ENCODE results near the gene EPG5. TPM values are rescaled to one million over a fixed set of nuclear protein-coding genes. Genes with fewer than 3 reads are reported as not detected.

The EPG5 gene
- total RNA-seq, 1 experiment from 2014 or later = 16.1 TPM

GRCh38 chr18:45861926-45862325, 105.2 kb downstream of the EPG5 start:
- TF ChIP-seq, protein P1, sequence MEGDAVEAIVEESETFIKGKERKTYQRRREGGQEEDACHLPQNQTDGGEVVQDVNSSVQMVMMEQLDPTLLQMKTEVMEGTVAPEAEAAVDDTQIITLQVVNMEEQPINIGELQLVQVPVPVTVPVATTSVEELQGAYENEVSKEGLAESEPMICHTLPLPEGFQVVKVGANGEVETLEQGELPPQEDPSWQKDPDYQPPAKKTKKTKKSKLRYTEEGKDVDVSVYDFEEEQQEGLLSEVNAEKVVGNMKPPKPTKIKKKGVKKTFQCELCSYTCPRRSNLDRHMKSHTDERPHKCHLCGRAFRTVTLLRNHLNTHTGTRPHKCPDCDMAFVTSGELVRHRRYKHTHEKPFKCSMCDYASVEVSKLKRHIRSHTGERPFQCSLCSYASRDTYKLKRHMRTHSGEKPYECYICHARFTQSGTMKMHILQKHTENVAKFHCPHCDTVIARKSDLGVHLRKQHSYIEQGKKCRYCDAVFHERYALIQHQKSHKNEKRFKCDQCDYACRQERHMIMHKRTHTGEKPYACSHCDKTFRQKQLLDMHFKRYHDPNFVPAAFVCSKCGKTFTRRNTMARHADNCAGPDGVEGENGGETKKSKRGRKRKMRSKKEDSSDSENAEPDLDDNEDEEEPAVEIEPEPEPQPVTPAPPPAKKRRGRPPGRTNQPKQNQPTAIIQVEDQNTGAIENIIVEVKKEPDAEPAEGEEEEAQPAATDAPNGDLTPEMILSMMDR (conservative IDR thresholded peaks at IDR 0.05) = no peak
- H3K4me1 ChIP-seq (ENCODE audit: insufficient read depth, low read length) = no peaks in the 10 kb centered on the region
- no peak overlapping the region for H3K4me2 ChIP-seq (ENCODE audit: insufficient read depth, insufficient read length, low read length)
- peaks cover 17 to 79% (median 58%) of the 10 kb centered on the region in 3 experiments; a peak in 6 of 7 replicates for H3K36me3 Mint-ChIP-seq (ENCODE audit: insufficient read depth in 1 of 3, low read depth in 3 of 3)
- no peak overlapping the region for H2BK5ac ChIP-seq (ENCODE audit: insufficient read length, low read length)
- H3K27ac ChIP-seq (ENCODE audit: insufficient read length, low read depth, low read length) = no peak overlapping the region
- no peak overlapping the region for H3K4ac ChIP-seq (ENCODE audit: low read depth, low read length)
- no peak overlapping the region; a peak in 1 of 7 replicates for H3K27ac Mint-ChIP-seq
- peaks cover 0 to 3% of the 10 kb centered on the region in 2 experiments; a peak in 1 of 5 replicates for H3K9me3 Mint-ChIP-seq
- H3K56ac ChIP-seq (ENCODE audit: insufficient read length, low read depth, low read length) = no peak overlapping the region
- no peak overlapping the region for H2BK20ac ChIP-seq (ENCODE audit: low read depth, low read length, poor library complexity, severe bottlenecking)
- no peaks in the 10 kb centered on the region for H3K79me1 ChIP-seq (ENCODE audit: insufficient read depth, low read depth, low read length, poor library complexity, severe bottlenecking)
- H3K27me3 ChIP-seq (ENCODE audit: insufficient read depth, low read length) = no peaks in the 10 kb centered on the region
- H3K23me2 ChIP-seq (ENCODE audit: insufficient read length, low read depth, low read length, poor library complexity, severe bottlenecking) = no peaks in the 10 kb centered on the region
- no peak overlapping the region for H3T11ph ChIP-seq (ENCODE audit: low read length)
- no peak overlapping the region for H2AK5ac ChIP-seq (ENCODE audit: insufficient read length, low read length)
- no peak overlapping the region for H2BK120ac ChIP-seq (ENCODE audit: low read depth, low read length, poor library complexity, severe bottlenecking)
- H2BK15ac ChIP-seq (ENCODE audit: low read depth, low read length) = no peak overlapping the region
- no peak overlapping the region for H2BK12ac ChIP-seq (ENCODE audit: insufficient read length, low read depth, low read length)
- H3K27me3 Mint-ChIP-seq (ENCODE audit: low read depth) = no peaks in the 10 kb centered on the region
- H3K14ac ChIP-seq (ENCODE audit: insufficient read depth, low read length) = no peak overlapping the region
- no peaks in the 10 kb centered on the region for H3K79me2 ChIP-seq (ENCODE audit: insufficient read depth, low read length)
- no peak overlapping the region for H3K23ac ChIP-seq (ENCODE audit: insufficient read length, low read depth, low read length)
- no peak overlapping the region for H2AFZ ChIP-seq (ENCODE audit: low read length)
- no peaks in the 10 kb centered on the region for H3K4me1 Mint-ChIP-seq
- no peaks in the 10 kb centered on the region for H4K20me1 ChIP-seq (ENCODE audit: control insufficient read depth, insufficient read depth, insufficient read length)
- WGBS (ENCODE audit: extremely low coverage, insufficient read length, low lambda C conversion rate) = 100% methylated on average over 1 of the region's 1 CpG
- no peak overlapping the region for H3K4me3 Mint-ChIP-seq
- no peak for DNase-seq
- H4K91ac ChIP-seq (ENCODE audit: insufficient read length, low read depth, low read length) = no peak overlapping the region
- no peak overlapping the region for H3K18ac ChIP-seq (ENCODE audit: insufficient read length, low read depth, low read length)
- no peaks in the 10 kb centered on the region for H3K9me3 ChIP-seq (ENCODE audit: control insufficient read depth, low read depth, low read length)
- H4K5ac ChIP-seq (ENCODE audit: insufficient read length, low read depth, low read length) = no peak overlapping the region
- no peak overlapping the region for H4K8ac ChIP-seq (replicated peaks; ENCODE audit: insufficient read length, low read depth, low read length)
- H3K9ac ChIP-seq (ENCODE audit: extremely low read depth, insufficient read length, low read length) = no peak overlapping the region
